Measurements from ENCODE around the gene SLC16A14.
"Not testable (repeated sequence)": the region's sequence is repeated elsewhere in the genome, so short reads cannot be mapped to it uniquely, and the experiment has no call there.

The SLC16A14 gene, protein sequence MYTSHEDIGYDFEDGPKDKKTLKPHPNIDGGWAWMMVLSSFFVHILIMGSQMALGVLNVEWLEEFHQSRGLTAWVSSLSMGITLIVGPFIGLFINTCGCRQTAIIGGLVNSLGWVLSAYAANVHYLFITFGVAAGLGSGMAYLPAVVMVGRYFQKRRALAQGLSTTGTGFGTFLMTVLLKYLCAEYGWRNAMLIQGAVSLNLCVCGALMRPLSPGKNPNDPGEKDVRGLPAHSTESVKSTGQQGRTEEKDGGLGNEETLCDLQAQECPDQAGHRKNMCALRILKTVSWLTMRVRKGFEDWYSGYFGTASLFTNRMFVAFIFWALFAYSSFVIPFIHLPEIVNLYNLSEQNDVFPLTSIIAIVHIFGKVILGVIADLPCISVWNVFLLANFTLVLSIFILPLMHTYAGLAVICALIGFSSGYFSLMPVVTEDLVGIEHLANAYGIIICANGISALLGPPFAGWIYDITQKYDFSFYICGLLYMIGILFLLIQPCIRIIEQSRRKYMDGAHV

DNA sequence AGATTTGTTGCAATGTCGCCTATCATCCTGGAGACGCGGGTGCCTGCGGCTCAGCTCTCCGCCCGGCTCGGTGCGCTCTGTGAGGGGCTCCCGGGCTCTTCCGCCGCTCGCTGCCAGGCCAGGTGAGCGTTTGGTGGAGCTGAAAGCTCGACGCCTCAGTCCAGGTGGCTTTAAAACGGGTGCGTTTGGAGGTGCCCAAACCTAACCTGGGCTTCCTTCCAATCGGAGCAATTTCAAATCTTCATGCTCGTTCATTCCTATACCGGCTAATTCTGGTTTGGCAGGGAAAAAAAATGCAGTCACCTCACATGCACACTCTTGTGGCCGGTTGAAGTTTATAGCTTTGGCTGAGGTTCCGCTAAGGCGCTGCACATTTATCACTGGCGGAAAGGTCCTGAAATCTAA lies at the start of gene SLC16A14:
Gene SLC16A14, minus strand, starts transcription at position 274 of the 405 bp plus-strand sequence. CDS start 9,572 bp downstream, outside the sequence.
- peaks cover 2% of the 10 kb centered on the region for H3K9me3 Mint-ChIP-seq
- H3K27ac Mint-ChIP-seq: peak within 1 kb of the TSS; percentile 82
- peaks cover 23% of the 10 kb centered on the region for H3K4me1 Mint-ChIP-seq
- H3K4me3 Mint-ChIP-seq: peak within 1 kb of the TSS; percentile 94
- H3K36me3 Mint-ChIP-seq: no peaks in the 10 kb centered on the region
- ATAC-seq: peak; percentile 53
- no peaks in the 10 kb centered on the region for H3K27me3 Mint-ChIP-seq

DNA sequence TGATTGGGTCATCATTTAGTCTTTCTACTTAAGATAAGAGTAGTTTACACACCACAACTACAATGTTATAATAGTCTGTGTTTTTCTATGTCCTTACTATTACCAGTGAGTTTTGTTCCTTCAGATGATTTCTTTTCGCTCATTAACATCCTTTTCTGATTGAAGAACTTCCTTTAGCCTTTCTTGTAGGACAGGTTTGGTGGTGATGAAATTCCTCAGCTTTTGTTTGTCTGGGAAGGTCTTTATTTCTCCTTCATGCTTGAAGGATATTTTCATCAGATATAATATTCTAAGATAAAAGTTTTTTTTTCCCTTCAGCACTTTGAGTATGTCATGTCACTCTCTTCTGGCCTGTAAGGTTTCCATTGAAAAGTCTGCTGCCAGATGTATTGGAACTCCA lies 38.0 kb upstream of the SLC16A14 start:
- Mint-ChIP-seq H3K4me3 (no peak overlapping the region), H3K9me3 (peaks cover 32% of the 10 kb centered on the region), H3K4me1 (no peaks in the 10 kb centered on the region), H3K27me3 (peaks cover 31% of the 10 kb centered on the region), H3K36me3 (peaks cover 25% of the 10 kb centered on the region), H3K27ac (no peak overlapping the region)
- no peak for ATAC-seq

DNA sequence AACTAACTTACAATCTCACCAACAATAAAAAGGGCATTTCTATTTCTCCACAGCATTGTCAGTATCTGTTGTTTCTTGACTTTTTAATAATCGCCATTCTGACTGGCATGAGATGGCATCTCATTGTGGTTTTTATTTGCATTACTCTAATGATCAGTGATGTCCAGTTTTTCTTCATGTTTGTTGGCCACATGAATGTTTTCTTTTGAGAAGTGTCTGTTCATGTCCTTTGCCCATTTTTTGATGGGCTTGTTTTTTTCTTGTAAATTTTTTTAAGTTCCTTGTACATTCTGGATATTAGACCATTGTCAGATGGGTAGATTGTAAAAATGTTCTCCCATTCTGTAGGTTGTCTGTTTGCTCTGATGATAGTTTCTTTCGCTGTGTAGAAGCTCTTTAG lies 33.2 kb upstream of the SLC16A14 start:
- H3K27ac Mint-ChIP-seq, H3K4me3 Mint-ChIP-seq, H3K4me1 Mint-ChIP-seq, ATAC-seq: not testable (repeated sequence)
- Mint-ChIP-seq H3K9me3 (peaks cover 27% of the 10 kb centered on the region), H3K27me3 (peaks cover 17% of the 10 kb centered on the region), H3K36me3 (peaks cover 18% of the 10 kb centered on the region)

DNA sequence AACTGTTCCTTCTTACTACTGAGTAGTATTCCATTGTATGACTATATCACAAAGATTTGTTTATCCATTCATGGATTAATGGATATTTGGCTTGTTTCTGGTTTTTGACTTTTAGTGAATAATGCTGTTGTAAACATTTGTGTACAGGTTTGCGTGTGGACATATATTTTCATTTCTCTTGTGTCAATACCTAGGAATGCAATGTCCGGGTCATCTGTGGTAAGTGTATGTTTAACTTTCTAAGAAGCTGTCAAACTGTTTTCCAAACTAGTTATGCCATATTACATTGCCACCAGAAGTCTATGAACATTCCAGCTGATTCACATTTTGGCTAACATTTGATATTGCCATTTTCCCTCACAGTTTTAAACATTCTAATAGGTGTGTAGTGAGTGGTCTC lies 29.1 kb upstream of the SLC16A14 start:
- Mint-ChIP-seq H3K4me3 (no peak overlapping the region), H3K4me1 (no peaks in the 10 kb centered on the region), H3K36me3 (peaks cover 7% of the 10 kb centered on the region), H3K27me3 (no peaks in the 10 kb centered on the region), H3K27ac (no peak overlapping the region), H3K9me3 (peaks cover 15% of the 10 kb centered on the region)
- no peak for ATAC-seq

DNA sequence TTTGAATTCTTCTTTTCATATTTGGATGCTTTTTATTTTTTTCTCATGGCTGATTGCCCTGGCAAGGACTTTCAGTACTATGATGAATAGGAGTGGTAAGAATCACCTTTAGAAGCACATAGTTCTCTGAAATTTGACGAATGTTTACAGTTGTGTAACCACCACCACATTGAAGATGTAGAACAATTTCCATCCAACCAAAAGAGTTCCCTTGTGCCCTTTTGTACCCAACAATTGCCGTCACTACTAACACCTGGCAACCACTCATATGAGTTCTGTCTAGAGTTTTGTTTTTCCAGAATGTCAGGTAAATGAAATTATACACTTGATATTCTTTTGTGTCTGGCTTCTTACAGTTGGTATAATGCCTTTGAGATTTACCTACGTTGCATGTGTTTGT lies 28.7 kb upstream of the SLC16A14 start:
- H3K36me3 Mint-ChIP-seq: peaks cover 5% of the 10 kb centered on the region
- ATAC-seq: no peak
- H3K27ac Mint-ChIP-seq: no peak overlapping the region
- no peak overlapping the region for H3K4me3 Mint-ChIP-seq
- H3K9me3 Mint-ChIP-seq: peaks cover 13% of the 10 kb centered on the region
- no peaks in the 10 kb centered on the region for H3K27me3 Mint-ChIP-seq
- H3K4me1 Mint-ChIP-seq: no peaks in the 10 kb centered on the region

DNA sequence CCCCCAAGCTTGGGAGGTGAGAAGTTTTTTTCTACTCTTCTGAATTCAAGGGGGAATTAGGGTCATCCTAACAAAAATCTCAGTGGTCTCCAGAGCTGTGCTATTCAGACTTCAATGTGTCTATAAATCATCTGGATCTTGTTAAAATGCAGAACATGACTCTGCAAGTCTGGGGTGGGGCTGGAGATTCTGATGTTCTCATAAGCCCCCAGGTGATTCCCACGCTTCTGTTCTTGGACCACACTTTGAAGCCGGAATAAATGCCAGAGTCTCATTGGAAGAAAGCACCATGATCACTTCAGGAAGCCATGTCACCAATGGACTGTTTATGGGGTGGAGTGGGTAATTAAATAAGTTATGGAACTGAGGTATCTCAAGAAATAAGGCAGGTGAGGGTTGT lies 22.2 kb upstream of the SLC16A14 start:
- no peak overlapping the region for H3K27ac Mint-ChIP-seq

DNA sequence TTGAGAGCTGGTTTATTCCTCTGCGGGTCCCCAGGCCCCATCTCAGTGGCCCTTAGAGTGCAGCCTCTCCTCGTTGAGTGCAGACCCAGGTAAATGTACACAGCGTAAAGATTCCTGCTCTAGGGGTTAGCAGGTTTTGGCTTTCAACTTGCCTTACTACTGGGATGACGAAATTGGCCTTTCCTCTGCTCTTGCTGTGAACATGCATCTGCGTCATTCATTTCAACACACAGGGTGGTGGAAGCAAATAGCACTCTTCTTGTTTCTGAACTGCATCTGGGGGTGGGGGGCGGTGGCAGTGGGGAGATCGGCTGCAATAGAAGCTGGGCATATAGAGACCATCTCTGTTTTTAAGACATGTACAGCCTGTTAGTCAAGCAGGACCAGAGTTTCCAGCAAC lies 16.5 kb upstream of the SLC16A14 start:
- H3K4me1 Mint-ChIP-seq: no peaks in the 10 kb centered on the region
- no peak for ATAC-seq
- H3K27ac Mint-ChIP-seq: no peak overlapping the region
- H3K36me3 Mint-ChIP-seq: no peaks in the 10 kb centered on the region
- peaks cover 9% of the 10 kb centered on the region for H3K27me3 Mint-ChIP-seq
- no peak overlapping the region for H3K4me3 Mint-ChIP-seq
- H3K9me3 Mint-ChIP-seq: no peaks in the 10 kb centered on the region

More for the DNA sequence above, 22.2 kb upstream of the SLC16A14 start:
- Mint-ChIP-seq H3K27me3 (peaks cover 14% of the 10 kb centered on the region), H3K36me3 (no peaks in the 10 kb centered on the region), H3K4me3 (no peak overlapping the region), H3K9me3 (peaks cover 6% of the 10 kb centered on the region), H3K4me1 (no peaks in the 10 kb centered on the region)
- no peak for ATAC-seq

DNA sequence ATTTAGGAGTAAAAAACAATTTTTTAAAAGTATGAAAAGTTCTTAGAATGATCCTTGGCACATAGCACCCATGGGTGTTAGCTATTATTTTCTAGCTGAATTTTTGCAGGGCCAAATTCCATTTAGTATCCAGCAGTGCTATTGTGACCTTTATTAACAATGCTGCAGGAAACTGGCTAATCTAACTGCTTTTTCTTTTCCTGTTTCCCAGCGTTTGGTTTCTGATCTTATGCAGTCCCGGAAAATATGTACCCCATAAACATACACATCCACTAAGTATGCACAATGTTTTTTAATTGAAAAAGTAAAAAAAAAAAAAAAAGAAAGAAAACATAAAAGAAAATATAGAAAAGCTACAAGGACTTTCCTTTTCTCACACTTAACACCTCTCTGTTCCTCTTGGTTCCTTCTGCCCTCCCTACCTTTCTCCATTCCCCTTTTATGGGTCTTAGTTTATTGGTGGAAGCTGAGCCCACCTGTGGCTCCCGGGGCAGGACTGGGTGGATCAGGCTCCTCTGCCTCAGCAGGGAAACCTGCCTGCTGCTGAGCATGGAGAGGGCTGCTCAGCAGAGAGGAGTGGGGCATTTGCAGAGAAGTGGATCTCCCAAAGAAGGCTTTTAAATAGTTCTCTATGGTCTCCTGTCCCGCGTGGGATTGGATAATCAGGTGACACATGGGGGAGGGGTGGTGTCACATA lies 9.3 kb upstream of the SLC16A14 start:
- H3K27ac Mint-ChIP-seq: no peak overlapping the region
- H3K36me3 Mint-ChIP-seq: no peaks in the 10 kb centered on the region
- no peak for ATAC-seq
- no peak overlapping the region for H3K4me3 Mint-ChIP-seq
- H3K4me1 Mint-ChIP-seq: no peaks in the 10 kb centered on the region
- no peaks in the 10 kb centered on the region for H3K27me3 Mint-ChIP-seq
- peaks cover 3% of the 10 kb centered on the region for H3K9me3 Mint-ChIP-seq

DNA sequence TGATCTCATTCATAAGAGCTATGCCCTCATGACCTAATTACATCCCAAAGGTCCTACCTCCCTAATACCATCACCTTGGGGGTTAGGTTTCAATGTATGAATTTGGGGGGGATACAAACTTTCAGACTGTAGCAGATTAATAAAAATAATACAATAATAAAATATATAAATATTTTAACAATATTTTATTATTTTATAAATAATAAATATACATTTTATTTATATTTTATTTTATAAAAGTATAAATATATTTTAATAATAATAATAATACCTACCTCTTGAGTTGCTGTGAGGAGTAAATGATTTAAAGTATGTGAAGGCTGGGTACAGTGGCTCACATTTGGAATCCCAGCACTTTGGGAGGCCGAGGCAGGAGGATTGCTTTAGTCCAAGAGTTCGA lies 8.1 kb upstream of the SLC16A14 start:
- no peak overlapping the region for H3K4me3 Mint-ChIP-seq
- no peak for ATAC-seq
- no peak overlapping the region for H3K27ac Mint-ChIP-seq
- peaks cover 3% of the 10 kb centered on the region for H3K9me3 Mint-ChIP-seq
- H3K4me1 Mint-ChIP-seq: no peaks in the 10 kb centered on the region
- H3K36me3 Mint-ChIP-seq: no peaks in the 10 kb centered on the region
- H3K27me3 Mint-ChIP-seq: no peaks in the 10 kb centered on the region

DNA sequence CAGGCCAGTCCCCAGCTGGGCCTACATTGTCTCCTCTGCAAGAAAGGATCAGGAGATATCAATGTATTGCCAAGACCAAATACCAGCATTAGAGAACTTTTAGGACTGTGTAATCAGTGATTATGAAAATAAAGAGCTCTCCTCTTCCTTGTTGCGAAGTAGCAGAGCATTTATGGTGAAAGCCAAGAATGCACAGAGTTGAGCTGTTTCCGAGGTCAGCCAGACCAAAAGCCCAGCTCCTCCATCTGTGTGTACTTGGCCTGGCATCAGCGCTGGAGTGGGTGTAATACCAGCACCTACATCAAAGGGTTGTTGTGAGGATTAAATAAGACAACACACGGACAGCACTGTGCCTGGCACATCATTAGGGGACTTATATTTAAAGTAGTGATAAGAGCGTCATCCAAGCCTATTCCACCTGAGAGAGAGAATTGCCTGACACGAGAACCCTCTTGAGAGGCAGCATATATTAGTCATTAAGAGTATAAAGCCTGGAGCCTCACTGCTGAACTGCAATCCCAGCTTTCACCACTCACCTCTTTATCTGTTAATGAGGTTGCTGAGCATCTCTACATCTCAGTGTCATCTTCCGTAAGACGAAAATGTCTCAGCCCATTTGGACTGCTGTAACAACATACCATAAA lies 7.4 kb upstream of the SLC16A14 start:
- no peak overlapping the region for H3K4me3 Mint-ChIP-seq
- no peaks in the 10 kb centered on the region for H3K36me3 Mint-ChIP-seq
- peak; percentile 39 for ATAC-seq
- peaks cover 3% of the 10 kb centered on the region for H3K9me3 Mint-ChIP-seq
- no peaks in the 10 kb centered on the region for H3K4me1 Mint-ChIP-seq
- H3K27me3 Mint-ChIP-seq: no peaks in the 10 kb centered on the region
- no peak overlapping the region for H3K27ac Mint-ChIP-seq

DNA sequence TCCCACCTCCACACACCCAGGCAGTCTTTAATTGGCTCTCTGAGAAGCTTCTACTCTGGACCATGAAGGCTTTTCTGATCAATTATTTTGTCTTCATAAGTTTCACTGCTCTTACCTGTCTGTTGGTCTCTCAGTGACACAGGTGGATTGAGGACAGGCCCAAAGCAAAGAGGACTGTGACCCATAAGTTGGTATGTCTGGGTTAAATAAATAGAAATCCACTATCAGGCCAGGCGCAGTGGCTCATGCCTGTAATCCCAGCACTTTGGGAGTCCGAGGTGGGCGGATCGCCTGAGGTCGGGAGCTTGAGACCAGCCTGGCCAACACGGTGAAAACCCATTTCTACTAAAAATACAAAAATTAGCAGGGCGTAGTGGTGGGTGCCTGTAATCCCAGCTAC lies 2.7 kb upstream of the SLC16A14 start:
- Mint-ChIP-seq H3K9me3 (peaks cover 3% of the 10 kb centered on the region), H3K36me3 (no peaks in the 10 kb centered on the region), H3K27me3 (no peaks in the 10 kb centered on the region), H3K4me1 (peaks cover 23% of the 10 kb centered on the region), H3K27ac (no peak overlapping the region), H3K4me3 (no peak overlapping the region)
- ATAC-seq: no peak

DNA sequence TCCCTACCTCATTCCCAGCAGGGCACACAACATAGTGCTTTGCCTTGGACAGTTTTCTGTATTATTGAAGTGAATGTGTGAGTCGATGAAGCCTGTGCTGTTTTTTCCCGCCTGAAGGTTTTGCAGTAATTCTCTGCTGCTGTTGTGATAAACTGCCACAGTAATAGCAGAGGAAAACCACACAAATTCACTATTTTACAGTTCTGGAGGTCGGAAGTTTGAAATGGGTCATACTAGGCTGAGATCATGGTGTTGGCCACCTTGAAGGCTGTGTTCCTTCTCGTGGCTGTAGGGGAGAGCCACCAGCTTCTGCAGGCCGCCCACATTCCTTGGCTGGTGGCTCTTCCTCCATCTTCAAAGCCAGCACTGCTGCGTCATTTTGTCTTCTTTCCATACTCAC lies 678 bp upstream of the SLC16A14 start:
- no peak for ATAC-seq
- H3K4me3 Mint-ChIP-seq: peak overlapping the region; percentile 94
- no peaks in the 10 kb centered on the region for H3K27me3 Mint-ChIP-seq
- no peaks in the 10 kb centered on the region for H3K36me3 Mint-ChIP-seq
- H3K4me1 Mint-ChIP-seq: peaks cover 23% of the 10 kb centered on the region
- H3K9me3 Mint-ChIP-seq: peaks cover 3% of the 10 kb centered on the region
- H3K27ac Mint-ChIP-seq: no peak overlapping the region

DNA sequence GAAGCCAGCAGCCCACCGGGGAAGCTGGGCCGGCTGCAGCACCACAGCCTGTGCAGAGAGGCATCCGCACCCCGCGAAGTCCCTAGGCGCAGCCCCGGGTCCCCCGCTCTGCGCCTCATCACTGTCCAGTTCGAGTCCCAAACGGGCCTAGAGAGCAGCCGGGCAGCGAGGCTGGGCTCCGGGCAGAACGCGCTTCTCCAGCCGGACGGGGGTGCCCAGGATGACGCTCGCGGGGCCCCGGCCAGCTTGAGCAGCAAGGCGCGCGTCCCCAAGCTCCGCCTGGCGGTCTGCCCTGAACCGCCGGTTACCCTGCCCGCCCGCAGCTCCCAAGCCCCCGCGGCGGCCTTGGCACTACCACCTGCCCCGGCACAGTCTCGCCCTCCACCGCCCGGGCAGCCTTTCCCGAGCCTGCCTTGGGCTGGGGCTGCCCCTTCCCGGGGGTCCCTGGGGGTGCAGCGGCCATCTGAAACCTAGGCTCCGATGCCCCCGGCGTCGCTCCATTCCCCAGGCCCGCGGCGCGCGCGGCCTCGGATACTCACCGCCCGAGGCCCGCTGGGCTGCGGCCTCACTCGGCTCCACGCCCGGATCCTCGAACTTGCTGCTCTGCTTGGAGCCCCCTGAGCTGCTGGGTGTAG lies 591 bp downstream of the SLC16A14 start:
- no peaks in the 10 kb centered on the region for H3K27me3 Mint-ChIP-seq
- no peaks in the 10 kb centered on the region for H3K36me3 Mint-ChIP-seq
- peak overlapping the region; percentile 82 for H3K27ac Mint-ChIP-seq
- no peaks in the 10 kb centered on the region for H3K9me3 Mint-ChIP-seq
- ATAC-seq: peak; percentile 72
- peaks cover 23% of the 10 kb centered on the region for H3K4me1 Mint-ChIP-seq
- peak overlapping the region; percentile 94 for H3K4me3 Mint-ChIP-seq

DNA sequence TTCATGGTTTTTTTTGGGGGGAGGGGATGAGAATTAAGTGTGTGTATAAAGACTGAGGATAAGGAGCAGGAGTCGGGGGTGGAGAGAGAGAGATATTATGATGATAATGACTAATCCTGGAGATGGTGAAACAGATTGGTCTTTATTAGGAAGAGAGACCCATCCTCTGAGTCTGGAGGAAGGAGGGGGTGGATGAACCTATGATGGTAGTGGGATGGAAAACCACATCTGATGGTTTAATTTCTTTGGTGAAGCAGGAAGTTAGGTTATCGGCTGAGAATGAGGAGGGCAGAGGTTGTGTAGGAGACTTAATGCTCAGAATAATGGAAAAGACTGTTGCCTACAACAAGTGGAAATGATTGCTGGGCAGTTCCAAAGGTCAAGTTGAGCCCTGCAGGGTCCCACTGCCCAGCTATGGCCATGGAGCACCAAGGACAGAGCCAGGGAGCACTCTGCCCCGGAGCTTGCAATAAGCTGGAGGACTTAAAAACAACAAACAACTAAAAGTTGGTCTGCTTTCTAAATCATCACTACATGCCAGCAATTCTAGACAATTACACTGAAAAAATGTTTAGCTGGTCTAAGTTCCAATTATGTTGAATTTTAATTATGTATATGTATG lies 7.9 kb downstream of the SLC16A14 start:
- no peak for ATAC-seq
- no peaks in the 10 kb centered on the region for H3K4me1 Mint-ChIP-seq
- H3K9me3 Mint-ChIP-seq: no peaks in the 10 kb centered on the region
- H3K36me3 Mint-ChIP-seq: peaks cover 5% of the 10 kb centered on the region
- no peaks in the 10 kb centered on the region for H3K27me3 Mint-ChIP-seq
- no peak overlapping the region for H3K4me3 Mint-ChIP-seq
- no peak overlapping the region for H3K27ac Mint-ChIP-seq

All from stimulated activated memory B cell treated with anti-CD40 and anti-IgM and Interleukin-4, amounts not matched to agents 10 μg/mL and 1 μg/mL and 100 μg/mL, for 72 hours (primary cell).